ENCODE results near the gene AP3S2. TPM values are rescaled to one million over a fixed set of nuclear protein-coding genes. Genes with fewer than 3 reads are reported as not detected.
A peak's percentile ranks its signal among the peaks of the same experiment; 100 is the strongest.

AP3S2 gene
- total and polyA plus RNA-seq, 4 donors, result 16.7 to 33.2 (median 22.8) TPM

- peak; percentile 3 for ATAC-seq (ENCODE audit: low FRiP score)
- Histone ChIP-seq H3K27ac (ENCODE audit: low read depth in 1 of 2, low read length in 2 of 2) (no peak overlapping the region), H3K4me3 (ENCODE audit: low read length in 2 of 2) (no peak overlapping the region), H3K36me3 (ENCODE audit: control insufficient read depth in 1 of 2, insufficient read depth in 2 of 2, low read length in 1 of 2) (no peaks in the 10 kb centered on the region), H3K9me3 (ENCODE audit: control insufficient read depth, low read length) (peaks cover 6% of the 10 kb centered on the region), H3K27me3 (ENCODE audit: control insufficient read depth in 1 of 2, insufficient read depth in 2 of 2, low read length in 1 of 2) (no peaks in the 10 kb centered on the region), H3K4me1 (ENCODE audit: control insufficient read depth in 1 of 2, insufficient read depth in 2 of 2, low read length in 2 of 2) (no peaks in the 10 kb centered on the region)
- DNase-seq, result peak in 1 of 2 donors; percentile 40
- intact Hi-C loops (cut with DNase I), result no loop called here
- 80 to 86% methylated on average over 13 of the region's 13 CpGs for whole genome bisulfite sequencing, 2 donors
Observed at GRCh38 chr15:89813381-89814111, 80.2 kb downstream of the AP3S2 start.

- no peak overlapping the region for H3K4me3 ChIP-seq (ENCODE audit: low read length in 2 of 2)
- WGBS, 2 donors, result 92 to 97% methylated on average over 7 of the region's 7 CpGs
Observed at GRCh38 chr15:89812847-89813320, 80.9 kb downstream of the AP3S2 start.

GRCh38 chr15:89812011-89812846 lies 81.6 kb downstream of the AP3S2 start:
- Histone ChIP-seq H3K4me1 (ENCODE audit: control insufficient read depth in 1 of 2, insufficient read depth in 2 of 2, low read length in 2 of 2) (no peaks in the 10 kb centered on the region), H3K9me3 (ENCODE audit: control insufficient read depth, low read length) (peaks cover 6% of the 10 kb centered on the region), H3K4me3 (ENCODE audit: low read length in 2 of 2) (no peak overlapping the region), H3K36me3 (ENCODE audit: control insufficient read depth in 1 of 2, insufficient read depth in 2 of 2, low read length in 1 of 2) (no peaks in the 10 kb centered on the region), H3K27ac (ENCODE audit: low read depth in 1 of 2, low read length in 2 of 2) (no peak overlapping the region), H3K27me3 (ENCODE audit: control insufficient read depth in 1 of 2, insufficient read depth in 2 of 2, low read length in 1 of 2) (no peaks in the 10 kb centered on the region)
- DNase-seq, result peak in 1 of 2 donors; percentile 56
- intact Hi-C loops (cut with DNase I), result no loop called here
- ATAC-seq (ENCODE audit: low FRiP score), result peak; percentile 2
- 74 to 79% methylated on average over 8 of the region's 8 CpGs for WGBS, 2 donors

More at GRCh38 chr15:89812847-89813320, 80.9 kb downstream of the AP3S2 start:
- no peak overlapping the region for H3K27ac ChIP-seq (ENCODE audit: low read depth in 1 of 2, low read length in 2 of 2)
- H3K9me3 ChIP-seq (ENCODE audit: control insufficient read depth, low read length), result peaks cover 6% of the 10 kb centered on the region
- DNase-seq (no peak), ATAC-seq (ENCODE audit: low FRiP score) (no peak)
- intact Hi-C loops (cut with DNase I), result no loop called here
- H3K27me3 ChIP-seq (ENCODE audit: control insufficient read depth in 1 of 2, insufficient read depth in 2 of 2, low read length in 1 of 2), result no peaks in the 10 kb centered on the region
- no peaks in the 10 kb centered on the region for H3K36me3 ChIP-seq (ENCODE audit: control insufficient read depth in 1 of 2, insufficient read depth in 2 of 2, low read length in 1 of 2)
- no peaks in the 10 kb centered on the region for H3K4me1 ChIP-seq (ENCODE audit: control insufficient read depth in 1 of 2, insufficient read depth in 2 of 2, low read length in 2 of 2)

GRCh38 chr15:89810837-89811236 lies 83.0 kb downstream of the AP3S2 start:
- ATAC-seq (ENCODE audit: low FRiP score), result no peak
- no peaks in the 10 kb centered on the region for H3K36me3 ChIP-seq (ENCODE audit: control insufficient read depth in 1 of 2, insufficient read depth in 2 of 2, low read length in 1 of 2)
- WGBS, 2 donors, result 97 to 98% methylated on average over 7 of the region's 7 CpGs

GRCh38 chr15:89809787-89810148 lies 84.0 kb downstream of the AP3S2 start:
- intact Hi-C loops (cut with DNase I), result no loop called here
- DNase-seq, result no peak
- H3K9me3 ChIP-seq (ENCODE audit: control insufficient read depth, low read length), result no peaks in the 10 kb centered on the region
- 98% methylated on average over 5 of the region's 5 CpGs for WGBS, 2 donors
- H3K36me3 ChIP-seq (ENCODE audit: control insufficient read depth in 1 of 2, insufficient read depth in 2 of 2, low read length in 1 of 2), result no peaks in the 10 kb centered on the region
- H3K27me3 ChIP-seq (ENCODE audit: control insufficient read depth in 1 of 2, insufficient read depth in 2 of 2, low read length in 1 of 2), result no peaks in the 10 kb centered on the region
- H3K4me1 ChIP-seq (ENCODE audit: control insufficient read depth in 1 of 2, insufficient read depth in 2 of 2, low read length in 2 of 2), result no peaks in the 10 kb centered on the region
- no peak overlapping the region for H3K4me3 ChIP-seq (ENCODE audit: low read length in 2 of 2)
- ATAC-seq (ENCODE audit: low FRiP score), result no peak
- H3K27ac ChIP-seq (ENCODE audit: low read depth in 1 of 2, low read length in 2 of 2), result no peak overlapping the region

More at GRCh38 chr15:89810837-89811236, 83.0 kb downstream of the AP3S2 start:
- Histone ChIP-seq H3K27me3 (ENCODE audit: control insufficient read depth in 1 of 2, insufficient read depth in 2 of 2, low read length in 1 of 2) (no peaks in the 10 kb centered on the region), H3K9me3 (ENCODE audit: control insufficient read depth, low read length) (peaks cover 5% of the 10 kb centered on the region), H3K4me3 (ENCODE audit: low read length in 2 of 2) (no peak overlapping the region), H3K4me1 (ENCODE audit: control insufficient read depth in 1 of 2, insufficient read depth in 2 of 2, low read length in 2 of 2) (no peaks in the 10 kb centered on the region), H3K27ac (ENCODE audit: low read depth in 1 of 2, low read length in 2 of 2) (no peak overlapping the region)
- no peak for DNase-seq
- intact Hi-C loops (cut with DNase I), result no loop called here

- no peak for ATAC-seq (ENCODE audit: low FRiP score)
- DNase-seq, result no peak
Observed at GRCh38 chr15:89809093-89809786, 84.6 kb downstream of the AP3S2 start.

GRCh38 chr15:89808160-89808870 lies 85.5 kb downstream of the AP3S2 start:
- Histone ChIP-seq H3K4me1 (ENCODE audit: control insufficient read depth in 1 of 2, insufficient read depth in 2 of 2, low read length in 2 of 2) (no peaks in the 10 kb centered on the region), H3K27ac (ENCODE audit: low read depth in 1 of 2, low read length in 2 of 2) (no peak overlapping the region), H3K27me3 (ENCODE audit: control insufficient read depth in 1 of 2, insufficient read depth in 2 of 2, low read length in 1 of 2) (no peaks in the 10 kb centered on the region), H3K36me3 (ENCODE audit: control insufficient read depth in 1 of 2, insufficient read depth in 2 of 2, low read length in 1 of 2) (no peaks in the 10 kb centered on the region), H3K4me3 (ENCODE audit: low read length in 2 of 2) (no peak overlapping the region), H3K9me3 (ENCODE audit: control insufficient read depth, low read length) (no peaks in the 10 kb centered on the region)
- WGBS, 2 donors, result 89 to 92% methylated on average over 10 of the region's 10 CpGs
- DNase-seq (no peak), ATAC-seq (ENCODE audit: low FRiP score) (no peak)
- intact Hi-C loops (cut with DNase I), result no loop called here

More at GRCh38 chr15:89809093-89809786, 84.6 kb downstream of the AP3S2 start:
- Histone ChIP-seq H3K4me1 (ENCODE audit: control insufficient read depth in 1 of 2, insufficient read depth in 2 of 2, low read length in 2 of 2) (no peaks in the 10 kb centered on the region), H3K36me3 (ENCODE audit: control insufficient read depth in 1 of 2, insufficient read depth in 2 of 2, low read length in 1 of 2) (no peaks in the 10 kb centered on the region), H3K27me3 (ENCODE audit: control insufficient read depth in 1 of 2, insufficient read depth in 2 of 2, low read length in 1 of 2) (no peaks in the 10 kb centered on the region), H3K9me3 (ENCODE audit: control insufficient read depth, low read length) (no peaks in the 10 kb centered on the region), H3K27ac (ENCODE audit: low read depth in 1 of 2, low read length in 2 of 2) (no peak overlapping the region), H3K4me3 (ENCODE audit: low read length in 2 of 2) (no peak overlapping the region)
- 43 to 49% methylated on average over 8 of the region's 8 CpGs for WGBS, 2 donors
- intact Hi-C loops (cut with DNase I), result no loop called here

- no peak overlapping the region for H3K27ac ChIP-seq (ENCODE audit: low read depth in 1 of 2, low read length in 2 of 2)
- no peaks in the 10 kb centered on the region for H3K27me3 ChIP-seq (ENCODE audit: control insufficient read depth in 1 of 2, insufficient read depth in 2 of 2, low read length in 1 of 2)
- DNase-seq (peak in 1 of 2 donors; percentile 30), ATAC-seq (ENCODE audit: low FRiP score) (no peak)
- H3K9me3 ChIP-seq (ENCODE audit: control insufficient read depth, low read length), result no peaks in the 10 kb centered on the region
- no peak overlapping the region for H3K4me3 ChIP-seq (ENCODE audit: low read length in 2 of 2)
- no peaks in the 10 kb centered on the region for H3K36me3 ChIP-seq (ENCODE audit: control insufficient read depth in 1 of 2, insufficient read depth in 2 of 2, low read length in 1 of 2)
- intact Hi-C loops (cut with DNase I), result no loop called here
- 94 to 97% methylated on average over 6 of the region's 6 CpGs for WGBS, 2 donors
- H3K4me1 ChIP-seq (ENCODE audit: control insufficient read depth in 1 of 2, insufficient read depth in 2 of 2, low read length in 2 of 2), result no peaks in the 10 kb centered on the region
Observed at GRCh38 chr15:89807689-89808088, 86.1 kb downstream of the AP3S2 start.

All from aorta (tissue), 5 donors.